IMR-90 (cell line): ENCODE data around the gene CDV3. TPM values are rescaled to one million over a fixed set of nuclear protein-coding genes. Genes with fewer than 3 reads are reported as not detected.

ENCODE experiments used
- ATAC-seq: fragments of 200-7000 bp; cut with Tn5 transposase; 2 replicates; pipeline ENCODE4 v1.9.1; 2020; ENCODE audit warnings: low read depth, mild to moderate bottlenecking, moderate library complexity
- BruUV-seq: library from RNA; stranded (reverse); fragments of 400-500 nt; replicated peaks from 2 replicates; lab custom pipeline; 2021; lab: Mats Ljungman, UMichigan
- CTCF ChIA-PET: fragments of 300-600 bp; formaldehyde crosslinking; extraction: SDS; loops from one replicate; lab custom pipeline; 2021; ENCODE audit warnings: antibody characterized with exemption; lab: Yijun Ruan, JAX
- POLR2A ChIA-PET: fragments of 300-600 bp; sonication (Branson Sonifier 250); formaldehyde crosslinking; loops from one replicate; lab custom pipeline; 2022; ENCODE audit warnings: antibody characterized with exemption; ENCODE audit not compliant: unreplicated experiment; lab: Charles Lee
- DNase-seq: peaks from one replicate; pipeline ENCODE4 v3.0.0; 2013
- H2AFZ ChIP-seq: replicated peaks from 2 replicates; pipeline ENCODE3; 2013; ENCODE audit warnings: low read length, mild to moderate bottlenecking; ENCODE audit not compliant: poor library complexity
- H2AK5ac ChIP-seq: 2 replicates; pipeline ENCODE4 v1.6.1; 2013; ENCODE audit warnings: low read depth, low read length, inconsistent platforms
- H2AK9ac ChIP-seq: replicated peaks from 2 replicates; pipeline ENCODE3; 2013; ENCODE audit warnings: mild to moderate bottlenecking, low read depth, low read length, moderate library complexity; ENCODE audit not compliant: poor library complexity
- H2BK120ac ChIP-seq: 2 replicates; pipeline ENCODE4 v1.6.1; 2013; ENCODE audit warnings: low read depth, low read length, inconsistent platforms
- H2BK15ac ChIP-seq: 3 replicates; pipeline ENCODE4 v1.6.1; 2013; ENCODE audit warnings: low read depth, low read length, inconsistent platforms
- H2BK20ac ChIP-seq: 2 replicates; pipeline ENCODE4 v1.6.1; 2013; ENCODE audit warnings: low read depth, mild to moderate bottlenecking, inconsistent platforms, low read length, moderate library complexity
- H2BK5ac ChIP-seq: 2 replicates; pipeline ENCODE4 v1.6.1; 2013; ENCODE audit warnings: mild to moderate bottlenecking, low read depth, low read length, inconsistent platforms; ENCODE audit not compliant: poor library complexity, severe bottlenecking
- H3K14ac ChIP-seq: replicated peaks from 2 replicates; pipeline ENCODE4 v1.6.1; 2013; ENCODE audit warnings: low read depth, low read length, inconsistent platforms
- H3K18ac ChIP-seq: 2 replicates; pipeline ENCODE4 v1.6.1; 2013; ENCODE audit warnings: low read depth, low read length, control low read depth
- H3K23ac ChIP-seq: 2 replicates; pipeline ENCODE4 v1.6.1; 2013; ENCODE audit warnings: low read depth, low read length, inconsistent platforms
- H3K27ac ChIP-seq: 2 replicates; pipeline ENCODE4 v1.5.1; 2013; ENCODE audit warnings: mild to moderate bottlenecking, control low read depth, low read length; ENCODE audit not compliant: insufficient read depth
- H3K27me3 ChIP-seq: 2 replicates; pipeline ENCODE4 v1.6.1; 2013; ENCODE audit warnings: low read length; ENCODE audit not compliant: control insufficient read depth, insufficient read depth
- H3K36me3 ChIP-seq: 2 replicates; pipeline ENCODE4 v1.6.1; 2013; ENCODE audit warnings: low read length, mixed read lengths; ENCODE audit not compliant: control insufficient read depth, insufficient read depth
- H3K4ac ChIP-seq: 2 replicates; pipeline ENCODE4 v1.6.1; 2013; ENCODE audit warnings: low read depth, low read length, inconsistent platforms
- H3K4me1 ChIP-seq: 2 replicates; pipeline ENCODE4 v1.6.1; 2013; ENCODE audit warnings: low read length, mixed read lengths; ENCODE audit not compliant: control insufficient read depth, insufficient read depth
- H3K4me2 ChIP-seq: 2 replicates; pipeline ENCODE4 v1.6.1; 2013; ENCODE audit warnings: low read depth, mild to moderate bottlenecking, control low read depth, low read length, moderate library complexity
- H3K4me3 ChIP-seq: 2 replicates; pipeline ENCODE4 v1.5.1; 2013; ENCODE audit warnings: low read depth, mild to moderate bottlenecking, control low read depth, low read length, moderate library complexity; ENCODE audit not compliant: insufficient read depth
- H3K56ac ChIP-seq: 2 replicates; pipeline ENCODE4 v1.6.1; 2013; ENCODE audit warnings: low read length, inconsistent platforms; ENCODE audit not compliant: insufficient read depth; ENCODE audit errors: extremely low read depth
- H3K79me1 ChIP-seq, 2 experiments: 2 replicates each; pipeline ENCODE4 v1.6.1; 2013; ENCODE audit warnings: low read length in 2 of 2, inconsistent platforms in 1 of 2, low read depth in 1 of 2
- H3K9ac ChIP-seq: 2 replicates; pipeline ENCODE4 v1.6.1; 2013; ENCODE audit warnings: low read depth, low read length, control low read depth
- H3K9me1 ChIP-seq: 2 replicates; pipeline ENCODE4 v1.6.1; 2013; ENCODE audit warnings: low read length, inconsistent platforms; ENCODE audit not compliant: insufficient read depth
- H3K9me3 ChIP-seq: 2 replicates; pipeline ENCODE4 v1.6.1; 2013; ENCODE audit warnings: low read length; ENCODE audit not compliant: control insufficient read depth, insufficient read depth
- H4K20me1 ChIP-seq: 2 replicates; pipeline ENCODE4 v1.6.1; 2013; ENCODE audit warnings: low read length, inconsistent platforms; ENCODE audit not compliant: insufficient read depth
- H4K5ac ChIP-seq: 2 replicates; pipeline ENCODE4 v1.6.1; 2013; ENCODE audit warnings: mild to moderate bottlenecking, low read depth, low read length, control low read depth
- H4K8ac ChIP-seq, 2 experiments: 2 replicates each; pipeline ENCODE4 v1.6.1; 2013; ENCODE audit warnings: low read depth in 2 of 2, low read length in 2 of 2, control low read depth in 1 of 2, inconsistent platforms in 1 of 2
- H4K91ac ChIP-seq: 2 replicates; pipeline ENCODE4 v1.6.1; 2013; ENCODE audit warnings: low read depth, low read length, inconsistent platforms; ENCODE audit not compliant: insufficient read depth
- CHD1 ChIP-seq: IDR thresholded peaks from 2 replicates; pipeline ENCODE4 v1.6.1; 2012; ENCODE audit warnings: low read depth, low read length, improper control_type of control experiment
- NFE2L2 ChIP-seq: fragments of 150-350 bp; IDR thresholded peaks from 2 replicates; pipeline ENCODE4 v1.6.1; 2016; ENCODE audit warnings: low read depth, mild to moderate bottlenecking, low read length
- POLR2A ChIP-seq: IDR thresholded peaks from 2 replicates; pipeline ENCODE4 v1.6.1; 2012; ENCODE audit warnings: mild to moderate bottlenecking, low read depth, low read length
- RFX5 ChIP-seq: IDR thresholded peaks from 2 replicates; pipeline ENCODE4 v1.8.0; 2012; ENCODE audit warnings: low read depth, mild to moderate bottlenecking, low read length, moderate library complexity
- SMC3 ChIP-seq: fragments of 150-350 bp; IDR thresholded peaks from 2 replicates; pipeline ENCODE4 v1.6.1; 2016; ENCODE audit warnings: low read depth, mild to moderate bottlenecking, antibody characterized with exemption, low read length, moderate library complexity
- WGBS, 2 experiments: methylation state at CpG; one replicate each; pipeline versions ENCODE4 v1.1.5 to v1.1.7; 2013; ENCODE audit warnings: missing lambda C conversion rate in 2 of 2; ENCODE audit not compliant: insufficient read length in 1 of 2; ENCODE audit errors: extremely low coverage in 2 of 2; 5-methylcytosine and 5-hydroxymethylcytosine counted together
- dilution Hi-C: fragments of 300-500 bp; cut with HindIII; formaldehyde crosslinking; loops from one replicate; pipeline ENCODE4 v1.14.3; 2018; ENCODE audit warnings: low sequenced_read_pairs; ENCODE audit not compliant: unreplicated experiment
- in situ Hi-C: fragments of 300-500 bp; cut with MboI; formaldehyde crosslinking; loops from 3 replicates; pipeline ENCODE4 v1.14.3; 2019; ENCODE audit warnings: low sequenced_read_pairs, inconsistent platforms, mixed read lengths
- intact Hi-C: fragments of 100-400 bp; cut with micrococcal nuclease; formaldehyde crosslinking; loops from 2 replicates; pipeline ENCODE4 v1.10.0; 2022
- polyA plus RNA-seq, 3 experiments: library from polyadenylated mRNA; depleted of rRNA; stranded (reverse); fragments of >200 nt; gene quantifications; 2 replicates each; pipeline ENCODE4 v1.2.3, GENCODE V29; 2012; ENCODE audit warnings: low replicate concordance in 1 of 3
- total RNA-seq: library from RNA; depleted of rRNA; stranded (reverse); fragments of >200 nt; gene quantifications from 2 replicates; pipeline ENCODE4 v1.2.3, GENCODE V29; 2012
- TF ChIP-seq, protein P1 (sequence below): conservative IDR thresholded peaks from 2 replicates; pipeline ENCODE4 v1.5.1; 2012; ENCODE audit warnings: mild to moderate bottlenecking, low read depth, low read length, improper control_type of control experiment
- TF ChIP-seq, protein P2 (sequence below): fragments of 150-350 bp; IDR thresholded peaks from 2 replicates; pipeline ENCODE4 v1.6.1; 2017; ENCODE audit warnings: mild to moderate bottlenecking, antibody characterized with exemption, low read length, low read depth

Gene CDV3
- total and polyA plus RNA-seq, 2 of the 4 experiments (the other 2 are of a cell fraction), result 93.6 to 120 TPM

DNA sequence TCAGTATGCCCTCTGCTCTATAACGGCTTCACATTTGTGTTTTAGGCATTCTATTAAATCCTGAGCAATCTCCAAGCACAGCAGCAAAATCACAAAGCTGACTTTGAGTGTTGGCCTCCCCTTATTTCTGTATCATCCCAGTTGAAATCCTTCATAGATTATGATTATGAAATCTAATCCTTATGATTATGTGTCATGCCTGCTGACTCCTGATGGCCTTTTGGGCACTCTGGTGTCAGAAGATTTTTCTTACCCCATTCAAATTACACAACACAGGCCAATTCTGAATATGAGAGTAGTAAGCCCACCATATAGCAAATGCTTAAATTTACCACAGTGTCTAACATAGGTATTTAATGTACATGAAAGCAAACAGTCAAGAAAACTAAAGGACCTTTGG lies 34.3 kb downstream of the CDV3 start:
- intact Hi-C loops, result no loop called here
- no peaks in the 10 kb centered on the region for H4K20me1 ChIP-seq
- H3K4me3 ChIP-seq, result no peak overlapping the region
- no peak overlapping the region for H2AFZ ChIP-seq
- dilution Hi-C loops, result no loop called here
- H3K23ac ChIP-seq, result no peak overlapping the region
- H3K4ac ChIP-seq, result no peak overlapping the region
- DNase-seq (no peak), ATAC-seq (no peak)
- H2BK20ac ChIP-seq, result no peak overlapping the region
- H3K9me3 ChIP-seq, result no peaks in the 10 kb centered on the region
- no peak overlapping the region for H3K14ac ChIP-seq
- H4K8ac ChIP-seq, result no peak overlapping the region
- H2BK15ac ChIP-seq, result no peak overlapping the region
- H2AK9ac ChIP-seq, result no peak overlapping the region
- no peak overlapping the region for H3K4me2 ChIP-seq
- H3K56ac ChIP-seq, result no peak overlapping the region
- WGBS, 2 experiments, result no CpG with 5 or more reads among the region's 1 CpG
- no peaks in the 10 kb centered on the region for H3K27me3 ChIP-seq
- CTCF ChIA-PET, result no interaction called here
- no TSS peak for BruUV-seq
- POLR2A ChIA-PET, result no interaction called here
- H3K9me1 ChIP-seq, result no peaks in the 10 kb centered on the region
- no peak overlapping the region for H4K91ac ChIP-seq
- TF ChIP-seq POLR2A (no peak), RFX5 (no peak), SMC3 (no peak), CHD1 (no peak), NFE2L2 (no peak)
- TF ChIP-seq, protein P1, sequence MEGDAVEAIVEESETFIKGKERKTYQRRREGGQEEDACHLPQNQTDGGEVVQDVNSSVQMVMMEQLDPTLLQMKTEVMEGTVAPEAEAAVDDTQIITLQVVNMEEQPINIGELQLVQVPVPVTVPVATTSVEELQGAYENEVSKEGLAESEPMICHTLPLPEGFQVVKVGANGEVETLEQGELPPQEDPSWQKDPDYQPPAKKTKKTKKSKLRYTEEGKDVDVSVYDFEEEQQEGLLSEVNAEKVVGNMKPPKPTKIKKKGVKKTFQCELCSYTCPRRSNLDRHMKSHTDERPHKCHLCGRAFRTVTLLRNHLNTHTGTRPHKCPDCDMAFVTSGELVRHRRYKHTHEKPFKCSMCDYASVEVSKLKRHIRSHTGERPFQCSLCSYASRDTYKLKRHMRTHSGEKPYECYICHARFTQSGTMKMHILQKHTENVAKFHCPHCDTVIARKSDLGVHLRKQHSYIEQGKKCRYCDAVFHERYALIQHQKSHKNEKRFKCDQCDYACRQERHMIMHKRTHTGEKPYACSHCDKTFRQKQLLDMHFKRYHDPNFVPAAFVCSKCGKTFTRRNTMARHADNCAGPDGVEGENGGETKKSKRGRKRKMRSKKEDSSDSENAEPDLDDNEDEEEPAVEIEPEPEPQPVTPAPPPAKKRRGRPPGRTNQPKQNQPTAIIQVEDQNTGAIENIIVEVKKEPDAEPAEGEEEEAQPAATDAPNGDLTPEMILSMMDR, result no peak
- TF ChIP-seq, protein P2, sequence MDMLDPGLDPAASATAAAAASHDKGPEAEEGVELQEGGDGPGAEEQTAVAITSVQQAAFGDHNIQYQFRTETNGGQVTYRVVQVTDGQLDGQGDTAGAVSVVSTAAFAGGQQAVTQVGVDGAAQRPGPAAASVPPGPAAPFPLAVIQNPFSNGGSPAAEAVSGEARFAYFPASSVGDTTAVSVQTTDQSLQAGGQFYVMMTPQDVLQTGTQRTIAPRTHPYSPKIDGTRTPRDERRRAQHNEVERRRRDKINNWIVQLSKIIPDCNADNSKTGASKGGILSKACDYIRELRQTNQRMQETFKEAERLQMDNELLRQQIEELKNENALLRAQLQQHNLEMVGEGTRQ, result no peak
- H2BK120ac ChIP-seq, result no peak overlapping the region
- H3K9ac ChIP-seq, result no peak overlapping the region
- H2BK5ac ChIP-seq, result no peak overlapping the region
- no peak overlapping the region for H4K5ac ChIP-seq
- no peak overlapping the region for H2AK5ac ChIP-seq
- H3K4me1 ChIP-seq, result no peaks in the 10 kb centered on the region
- H3K36me3 ChIP-seq, result peaks cover 14% of the 10 kb centered on the region
- H3K18ac ChIP-seq, result no peak overlapping the region
- no peak overlapping the region for H3K27ac ChIP-seq
- in situ Hi-C loops, result loop anchor here (25.0 kb wide), 2 partner anchors 896 to 1121 kb away; partner anchors contain the start of gene NPHP3
- H3K79me1 ChIP-seq, result peaks cover 3 to 5% of the 10 kb centered on the region in 2 experiments; a peak in 2 of 4 replicates
